AG09319 (cell line): ENCODE data around the gene TBX10.

Source experiments
- DNase-seq: peaks from one replicate; pipeline ENCODE4 v3.0.0-alpha.2; 2010; ENCODE audit warnings: low read depth; ENCODE audit errors: extremely low read depth
- CTCF ChIP-seq: IDR thresholded peaks from 2 replicates; pipeline ENCODE4 v1.5.1; 2011; ENCODE audit warnings: low read depth, mild to moderate bottlenecking, inconsistent platforms, low read length, moderate library complexity

Gene TBX10

DNA sequence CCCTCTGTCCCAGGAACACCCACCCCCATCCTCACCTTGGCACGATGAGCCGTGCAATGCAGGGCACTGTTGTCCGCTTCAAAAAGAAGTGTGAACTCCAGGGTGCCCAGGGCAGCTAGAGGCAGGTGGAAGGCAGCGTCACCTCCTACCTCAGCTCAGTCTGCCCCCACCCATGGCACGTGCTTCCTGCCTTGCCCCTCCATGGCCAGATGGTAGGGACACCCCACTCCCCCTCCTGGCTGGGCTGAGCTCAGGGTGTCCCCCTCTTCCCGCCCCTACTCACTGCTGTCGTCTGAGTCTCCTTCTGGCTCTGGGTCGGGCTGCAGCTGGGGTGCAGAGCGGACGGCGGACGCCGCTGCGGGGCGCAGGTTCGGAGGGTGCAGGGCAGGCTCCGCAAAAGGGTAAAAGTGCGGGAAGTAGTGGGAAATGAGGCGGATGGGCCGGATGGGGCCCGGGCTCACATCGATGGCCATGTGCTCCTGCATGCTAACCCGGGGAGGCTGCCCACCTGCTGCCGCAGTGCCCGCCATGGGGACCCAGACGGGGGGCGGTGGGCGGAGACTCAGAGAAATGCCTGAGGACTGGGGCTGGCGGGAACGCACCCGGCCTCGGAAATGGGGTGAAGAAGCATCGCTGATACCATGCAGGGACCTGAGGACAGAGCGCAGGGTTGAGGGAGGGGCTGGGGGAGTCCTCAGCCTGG lies 23.7 kb downstream of the TBX10 start:
- no peak for TF ChIP-seq CTCF
- DNase-seq, result no peak

GRCh38 chr11:67614730-67615714 lies 24.5 kb downstream of the TBX10 start:
- TF ChIP-seq CTCF, result peak; percentile 36
- DNase-seq, result no peak

- no peak for DNase-seq
- TF ChIP-seq CTCF, result peak; percentile 72
Observed at GRCh38 chr11:67613960-67614715, 25.4 kb downstream of the TBX10 start.

GRCh38 chr11:67613313-67613959 lies 26.1 kb downstream of the TBX10 start:
- TF ChIP-seq CTCF, result no peak
- DNase-seq, result no peak

- no peak for DNase-seq
- TF ChIP-seq CTCF, result no peak
Observed at GRCh38 chr11:67612751-67613150, 26.8 kb downstream of the TBX10 start.

DNA sequence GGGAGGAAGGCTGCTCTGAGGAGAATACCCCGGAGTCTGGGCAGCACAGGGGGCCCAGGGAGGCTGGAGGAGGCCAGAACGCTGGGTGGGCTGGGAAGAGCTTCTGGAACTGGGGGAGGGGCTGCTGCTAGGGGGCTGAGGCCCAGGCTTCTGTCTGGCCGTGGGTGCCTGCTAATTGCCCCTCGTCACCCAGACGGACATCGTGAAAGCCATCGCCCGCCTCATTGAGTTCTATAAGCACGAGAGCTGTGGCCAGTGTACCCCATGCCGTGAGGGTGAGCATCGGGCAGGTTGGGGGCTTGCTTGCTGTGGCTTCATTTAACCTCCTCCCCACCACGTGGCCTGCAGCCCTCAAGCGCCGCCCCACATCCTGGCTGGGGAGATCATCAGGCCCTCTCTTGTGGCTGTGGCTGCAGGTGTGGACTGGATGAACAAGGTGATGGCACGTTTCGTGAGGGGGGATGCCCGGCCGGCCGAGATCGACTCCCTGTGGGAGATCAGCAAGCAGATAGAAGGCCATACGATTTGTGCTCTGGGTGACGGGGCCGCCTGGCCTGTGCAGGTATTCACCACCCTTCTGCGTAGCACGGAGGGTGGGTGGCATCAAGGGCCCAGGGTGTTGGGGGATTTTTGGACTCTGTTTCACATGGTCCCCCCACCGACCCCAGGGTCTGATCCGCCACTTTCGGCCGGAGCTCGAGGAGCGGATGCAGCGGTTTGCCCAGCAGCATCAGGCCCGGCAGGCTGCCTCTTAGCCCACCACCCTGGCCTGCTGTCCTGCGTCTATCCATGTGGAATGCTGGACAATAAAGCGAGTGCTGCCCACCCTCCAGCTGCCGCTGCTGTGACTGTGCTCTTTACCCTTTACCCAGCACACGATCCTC lies 27.6 kb downstream of the TBX10 start:
- DNase-seq, result no peak
- TF ChIP-seq CTCF, result no peak
